ENCODE data around the gene CTXN1. TPM values are rescaled to one million over a fixed set of nuclear protein-coding genes. Genes with fewer than 3 reads are reported as not detected.

CTXN1 gene
- total and polyA plus RNA-seq, 4 experiments from 2014 or later: not detected

Other genes starting within 250 kb of the CTXN1 start
- gene MCEMP1, start 249.0 kb downstream of the CTXN1 start, total RNA-seq: not detected
- not detected for gene MCEMP1, start 249.0 kb downstream of the CTXN1 start, polyA plus RNA-seq
- gene TRAPPC5, start 245.3 kb downstream of the CTXN1 start, total RNA-seq: 10 to 100 TPM; 60.7 to 62.1 TPM
- 100 to 1,000 TPM; 144 to 153 TPM for gene TRAPPC5, start 245.3 kb downstream of the CTXN1 start, polyA plus RNA-seq
- gene FCER2, start 224.0 kb downstream of the CTXN1 start, total RNA-seq: not detected
- under 1 TPM in 1 of 2 donors, not detected in 1; 0.93 TPM for gene FCER2, start 224.0 kb downstream of the CTXN1 start, polyA plus RNA-seq
- gene CLEC4G, start 194.0 kb downstream of the CTXN1 start, total RNA-seq: not detected
- gene CLEC4G, start 194.0 kb downstream of the CTXN1 start, polyA plus RNA-seq: not detected
- under 1 TPM; 0.17 to 0.28 TPM for gene CD209, start 178.6 kb downstream of the CTXN1 start, total RNA-seq
- not detected for gene CD209, start 178.6 kb downstream of the CTXN1 start, polyA plus RNA-seq
- gene CLEC4M, start 162.9 kb downstream of the CTXN1 start, total RNA-seq: not detected
- gene CLEC4M, start 162.9 kb downstream of the CTXN1 start, polyA plus RNA-seq: not detected
- 10 to 100 TPM; 11.9 to 14.1 TPM for gene EVI5L, start 95.9 kb downstream of the CTXN1 start, total RNA-seq
- 1 to 10 TPM; 1.1 to 2.8 TPM for gene EVI5L, start 95.9 kb downstream of the CTXN1 start, polyA plus RNA-seq
- gene PRR36, start 51.7 kb downstream of the CTXN1 start, total RNA-seq: under 1 TPM; 0.29 to 0.36 TPM
- under 1 TPM in 1 of 2 donors, not detected in 1; 0.06 TPM for gene PRR36, start 51.7 kb downstream of the CTXN1 start, polyA plus RNA-seq
- not detected for gene LRRC8E, start 37.6 kb downstream of the CTXN1 start, total RNA-seq
- gene LRRC8E, start 37.6 kb downstream of the CTXN1 start, polyA plus RNA-seq: not detected
- gene MAP2K7, start 22.3 kb downstream of the CTXN1 start, total RNA-seq: 10 to 100 TPM; 59.7 to 62.5 TPM
- gene MAP2K7, start 22.3 kb downstream of the CTXN1 start, polyA plus RNA-seq: 1 to 10 TPM in 1 of 2 donors, under 1 TPM in 1; 0.57 to 2.5 TPM
- gene TGFBR3L, start 11.3 kb downstream of the CTXN1 start, total RNA-seq: under 1 TPM; 0.93 to 1.00 TPM
- not detected for gene TGFBR3L, start 11.3 kb downstream of the CTXN1 start, polyA plus RNA-seq
- 10 to 100 TPM; 16.3 to 18.9 TPM for gene SNAPC2, start 5.8 kb downstream of the CTXN1 start, total RNA-seq
- gene SNAPC2, start 5.8 kb downstream of the CTXN1 start, polyA plus RNA-seq: 10 to 100 TPM in 1 of 2 donors, 1 to 10 TPM in 1; 9.0 to 22.1 TPM
- gene TIMM44, start 17.5 kb upstream of the CTXN1 start, total RNA-seq: 10 to 100 TPM; 71.6 to 71.9 TPM
- 10 to 100 TPM; 11.6 to 15.4 TPM for gene TIMM44, start 17.5 kb upstream of the CTXN1 start, polyA plus RNA-seq
- gene ELAVL1, start 79.5 kb upstream of the CTXN1 start, total RNA-seq: 10 to 100 TPM; 54.2 to 54.7 TPM
- gene ELAVL1, start 79.5 kb upstream of the CTXN1 start, polyA plus RNA-seq: 10 to 100 TPM; 56.2 to 57.8 TPM
- not detected for gene CCL25, start 126.6 kb upstream of the CTXN1 start, total RNA-seq
- gene CCL25, start 126.6 kb upstream of the CTXN1 start, polyA plus RNA-seq: not detected
- not detected for gene FBN3, start 223.5 kb upstream of the CTXN1 start, total RNA-seq
- gene FBN3, start 223.5 kb upstream of the CTXN1 start, polyA plus RNA-seq: not detected